HCT116 (cell line): ENCODE measurements around the gene NPSR1. TPM values are rescaled to one million over a fixed set of nuclear protein-coding genes. Genes with fewer than 3 reads are reported as not detected.

Source experiments
- ATAC-seq: fragments of 200-7000 bp; cut with Tn5 transposase; 2 replicates; pipeline ENCODE4 v1.9.1; 2020; ENCODE audit warnings: mild to moderate bottlenecking, moderate library complexity
- BruUV-seq: library from RNA; stranded (reverse); fragments of 400-500 nt; replicated peaks from 2 replicates; lab custom pipeline; 2021; lab: Mats Ljungman, UMichigan
- CTCF ChIA-PET: fragments of 300-600 bp; sonication (Branson Sonifier 250); formaldehyde crosslinking; loops from one replicate; lab custom pipeline; 2021; ENCODE audit warnings: antibody characterized with exemption; lab: Charles Lee
- POLR2A ChIA-PET: fragments of 300-600, 350-600 bp; sonication (Branson Sonifier 250); formaldehyde crosslinking; loops from one replicate; lab custom pipeline; 2021; ENCODE audit warnings: antibody characterized with exemption; lab: Charles Lee
- RAD21 ChIA-PET, 2 experiments: fragments of 300-600 bp; sonication (Branson Sonifier 250); formaldehyde crosslinking; loops; one replicate each; lab custom pipeline; 2023; ENCODE audit warnings: low total read pairs in 2 of 2; ENCODE audit not compliant: uncharacterized antibody in 2 of 2, unreplicated experiment in 2 of 2, low non-redundant PET in 1 of 2; lab: Charles Lee
- DNase-seq: peaks from one replicate; pipeline ENCODE4 v3.0.0-alpha.2; 2010; ENCODE audit warnings: low read depth, low spot score
- H2AFZ ChIP-seq: fragments of 200-600 bp; shearing (Covaris generic), sonication (generic); 2 replicates; pipeline ENCODE4 v1.6.1; 2017; ENCODE audit warnings: low read depth, mixed run types, mixed read lengths, antibody characterized with exemption, low read length; ENCODE audit not compliant: poor library complexity, severe bottlenecking
- H3K27ac ChIP-seq: 2 replicates; pipeline ENCODE4 v1.5.1; 2012; ENCODE audit warnings: low read depth, low read length
- H3K27me3 ChIP-seq: fragments of 200-600 bp; sonication (generic); 2 replicates; pipeline ENCODE4 v1.6.1; 2016; ENCODE audit warnings: mixed run types, low read length, mixed read lengths; ENCODE audit not compliant: insufficient read depth
- H3K36me3 ChIP-seq, 2 experiments: fragments of 200-500 bp in 1 of 2; fragments of 200-600 bp in 1 of 2; sonication (Bioruptor generic) in 1 of 2; sonication (generic) in 1 of 2; 2 replicates each; pipeline versions ENCODE4 v1.5.1 to v1.6.1; 2014 to 2016; ENCODE audit warnings: low read length in 2 of 2, inconsistent platforms in 1 of 2, mixed read lengths in 1 of 2, mixed run types in 1 of 2; ENCODE audit not compliant: insufficient read depth in 2 of 2, control insufficient read depth in 1 of 2
- H3K4me1 ChIP-seq, 2 experiments: fragments of 200-600 bp in 1 of 2; sonication (generic) in 1 of 2; 2 replicates each; pipeline versions ENCODE4 v1.5.1 to v1.6.1; 2012 to 2017; ENCODE audit warnings: low read length in 2 of 2, inconsistent platforms in 1 of 2, mild to moderate bottlenecking in 1 of 2, mixed read lengths in 1 of 2, mixed run types in 1 of 2, moderate library complexity in 1 of 2; ENCODE audit not compliant: insufficient read depth in 2 of 2, control insufficient read depth in 1 of 2
- H3K4me2 ChIP-seq: fragments of 200-600 bp; sonication (generic); 2 replicates; pipeline ENCODE4 v1.6.1; 2017; ENCODE audit warnings: mixed run types, low read length, mixed read lengths
- H3K4me3 ChIP-seq, 2 experiments: fragments of 200-600 bp in 1 of 2; sonication (generic) in 1 of 2; replicated peaks in 1 of 2; 2 replicates each; pipeline ENCODE4 v1.5.1; 2011 to 2016; ENCODE audit warnings: low read length in 2 of 2, control low read depth in 1 of 2, low read depth in 1 of 2, mild to moderate bottlenecking in 1 of 2, mixed read lengths in 1 of 2, mixed run types in 1 of 2
- H3K79me2 ChIP-seq: fragments of 200-600 bp; sonication (generic); 2 replicates; pipeline ENCODE4 v1.6.1; 2017; ENCODE audit warnings: mild to moderate bottlenecking, mixed run types, low read length, moderate library complexity, mixed read lengths; ENCODE audit not compliant: insufficient read depth
- H3K9ac ChIP-seq: fragments of 200-600 bp; sonication (generic); 2 replicates; pipeline ENCODE4 v1.6.1; 2016; ENCODE audit warnings: low read length, mixed read lengths
- H3K9me2 ChIP-seq: fragments of 200-600 bp; sonication (generic), shearing (Covaris generic); 2 replicates; pipeline ENCODE4 v1.6.1; 2017; ENCODE audit warnings: mixed run types, mild to moderate bottlenecking, moderate library complexity; ENCODE audit not compliant: insufficient read depth
- H3K9me3 ChIP-seq, 2 experiments: fragments of 200-500 bp in 1 of 2; fragments of 200-600 bp in 1 of 2; sonication (Bioruptor generic) in 1 of 2; sonication (generic) in 1 of 2; 2 replicates each; pipeline ENCODE4 v1.6.1; 2014 to 2017; ENCODE audit warnings: low read length in 2 of 2, mixed read lengths in 2 of 2, inconsistent platforms in 1 of 2, low read depth in 1 of 2, mild to moderate bottlenecking in 1 of 2, mixed run types in 1 of 2, moderate library complexity in 1 of 2; ENCODE audit not compliant: control insufficient read depth in 1 of 2, insufficient read depth in 1 of 2
- H4K20me1 ChIP-seq: fragments of 200-600 bp; sonication (generic), shearing (Covaris generic); 2 replicates; pipeline ENCODE4 v1.6.1; 2017; ENCODE audit warnings: mixed run types, mild to moderate bottlenecking, moderate library complexity; ENCODE audit not compliant: insufficient read depth
- ATF3 ChIP-seq: IDR thresholded peaks from 2 replicates; pipeline ENCODE4 v1.6.1; 2012
- CBX3 ChIP-seq: IDR thresholded peaks from 2 replicates; pipeline ENCODE4 v1.6.1; 2012; ENCODE audit warnings: low read depth
- CEBPB ChIP-seq: IDR thresholded peaks from 2 replicates; pipeline ENCODE4 v1.6.1; 2012; ENCODE audit warnings: low read depth
- CTCF ChIP-seq, 3 experiments: fragments of 200-600 bp in 1 of 3; sonication (generic) in 1 of 3; IDR thresholded peaks in 2 of 3; conservative IDR thresholded peaks in 1 of 3; 2 replicates each; pipeline ENCODE4 v1.5.1; 2012 to 2017; ENCODE audit warnings: low read depth in 2 of 3, low read length in 2 of 3, antibody characterized with exemption in 1 of 3, borderline replicate concordance in 1 of 3, control low read depth in 1 of 3, mild to moderate bottlenecking in 1 of 3, mixed read lengths in 1 of 3, mixed run types in 1 of 3, moderate library complexity in 1 of 3; ENCODE audit not compliant: insufficient read depth in 1 of 3
- EGR1 ChIP-seq: IDR thresholded peaks from 2 replicates; pipeline ENCODE4 v1.6.1; 2012; ENCODE audit warnings: low read depth
- ELF1 ChIP-seq: IDR thresholded peaks from 2 replicates; pipeline ENCODE4 v1.6.1; 2012; ENCODE audit warnings: low read depth, borderline replicate concordance
- EZH2 ChIP-seq: fragments of 200-600 bp; sonication (generic); IDR thresholded peaks from 2 replicates; pipeline ENCODE4 v1.6.1; 2017; ENCODE audit warnings: antibody characterized with exemption, mixed run types
- JUND ChIP-seq: IDR thresholded peaks from 2 replicates; pipeline ENCODE4 v1.6.1; 2012
- MAX ChIP-seq: IDR thresholded peaks from 2 replicates; pipeline ENCODE4 v1.6.1; 2012
- POLR2A ChIP-seq: IDR thresholded peaks from 2 replicates; pipeline ENCODE4 v1.7.0; 2011; ENCODE audit warnings: borderline replicate concordance; ENCODE audit not compliant: insufficient read depth, insufficient read length; ENCODE audit errors: extremely low read depth
- POLR2AphosphoS5 ChIP-seq: IDR thresholded peaks from 2 replicates; pipeline ENCODE4 v1.6.1; 2011; ENCODE audit warnings: mild to moderate bottlenecking, low read depth, low read length, moderate library complexity
- RAD21 ChIP-seq: IDR thresholded peaks from 2 replicates; pipeline ENCODE4 v1.6.1; 2012; ENCODE audit warnings: low read depth, mild to moderate bottlenecking
- REST ChIP-seq: IDR thresholded peaks from 2 replicates; pipeline ENCODE4 v1.6.1; 2012; ENCODE audit warnings: low read depth
- SP1 ChIP-seq: IDR thresholded peaks from 2 replicates; pipeline ENCODE4 v1.6.1; 2012; ENCODE audit warnings: low read depth
- SRF ChIP-seq: IDR thresholded peaks from 2 replicates; pipeline ENCODE4 v1.6.1; 2012; ENCODE audit warnings: low read depth
- TCF7L2 ChIP-seq: IDR thresholded peaks from 2 replicates; pipeline ENCODE4 v1.7.0; 2011; ENCODE audit warnings: borderline replicate concordance, inconsistent platforms; ENCODE audit not compliant: insufficient read depth, insufficient read length; ENCODE audit errors: extremely low read depth
- YY1 ChIP-seq: IDR thresholded peaks from 2 replicates; pipeline ENCODE4 v1.6.1; 2011; ENCODE audit warnings: low read length, low read depth, moderate library complexity, mild to moderate bottlenecking; ENCODE audit not compliant: insufficient replicate concordance; ENCODE audit errors: extremely low read depth
- ZBTB33 ChIP-seq: IDR thresholded peaks from 2 replicates; pipeline ENCODE4 v1.6.1; 2011; ENCODE audit warnings: mild to moderate bottlenecking, low read length, moderate library complexity; ENCODE audit not compliant: insufficient replicate concordance; ENCODE audit errors: extremely low read depth
- ZFX ChIP-seq: fragments of 450-650 bp; IDR thresholded peaks from 2 replicates; pipeline ENCODE4 v1.6.1; 2017
- ZNF274 ChIP-seq: fragments of 200-500 bp; sonication (Bioruptor generic); IDR thresholded peaks from 2 replicates; pipeline ENCODE4 v1.6.1; 2014; ENCODE audit warnings: mild to moderate bottlenecking, low read depth, low read length, inconsistent platforms
- intact Hi-C: fragments of 100-400 bp; cut with micrococcal nuclease; formaldehyde crosslinking; loops from 2 replicates; pipeline ENCODE4 v1.10.0; 2022
- total RNA-seq: library from RNA; stranded (reverse); gene quantifications from one replicate; pipeline ENCODE4 v1.2.1, GENCODE V29; 2021; ENCODE audit not compliant: unreplicated experiment

NPSR1 gene
- total RNA-seq, 1 experiment from 2014 or later, result not detected

GRCh38 chr7:34869057-34869456 lies 211.0 kb downstream of the NPSR1 start:
- H2AFZ ChIP-seq, result no peak overlapping the region
- H4K20me1 ChIP-seq, result no peaks in the 10 kb centered on the region
- 0 out of 2 replicates have a peak overlapping the region, but pooled peaks have one; percentile 49 for H3K4me2 ChIP-seq
- H3K27me3 ChIP-seq, result no peaks in the 10 kb centered on the region
- TF ChIP-seq ZFX, result no peak
- TF ChIP-seq ZNF274, result no peak
- TF ChIP-seq RAD21, result no peak
- TF ChIP-seq TCF7L2, result no peak
- TF ChIP-seq MAX, result no peak
- TF ChIP-seq YY1, result no peak
- no peak for TF ChIP-seq SRF
- no peak for TF ChIP-seq JUND
- no peak for TF ChIP-seq CTCF (IDR thresholded peaks at IDR 0.05 in 2 of 3, conservative IDR thresholded peaks at IDR 0.05 in 1 of 3; ENCODE audit: borderline replicate concordance in 1 of 3, insufficient read depth in 1 of 3, low read depth in 2 of 3, low read length in 2 of 3)
- no peak for TF ChIP-seq EZH2
- TF ChIP-seq ZBTB33, result no peak
- TF ChIP-seq CEBPB, result no peak
- TF ChIP-seq SP1, result no peak
- TF ChIP-seq EGR1, result no peak
- TF ChIP-seq POLR2A, result no peak
- TF ChIP-seq ATF3, result no peak
- TF ChIP-seq ELF1, result no peak
- no peak for TF ChIP-seq CBX3
- TF ChIP-seq POLR2AphosphoS5, result no peak
- no peak for TF ChIP-seq REST
- H3K4me1 ChIP-seq, result peaks cover 16 to 23% of the 10 kb centered on the region in 2 experiments; a peak in 3 of 4 replicates
- H3K79me2 ChIP-seq, result no peaks in the 10 kb centered on the region
- BruUV-seq, result no TSS peak
- H3K9me2 ChIP-seq, result no peaks in the 10 kb centered on the region
- ATAC-seq, result no peak
- H3K4me3 ChIP-seq, result no peak overlapping the region
- H3K9ac ChIP-seq, result no peak overlapping the region
- ChIA-PET POLR2A (no interaction called here), CTCF (no interaction called here), RAD21 (no interaction called here)
- H3K27ac ChIP-seq, result no peak overlapping the region
- DNase-seq, result no peak
- no peaks in the 10 kb centered on the region for H3K36me3 ChIP-seq
- intact Hi-C loops, result no loop called here
- no peaks in the 10 kb centered on the region for H3K9me3 ChIP-seq
